K562 (cell line): Measurements from ENCODE around the gene SLC5A3.

Source experiments
- CTCF ChIP-seq, 3 experiments: IDR thresholded peaks in 2 of 3; conservative IDR thresholded peaks in 1 of 3; 2 replicates each; pipeline ENCODE4 v1.5.1; 2011 to 2012; ENCODE audit warnings: low read length in 3 of 3, mild to moderate bottlenecking in 3 of 3, control low read depth in 2 of 3, improper control_type of control experiment in 1 of 3, inconsistent platforms in 1 of 3, low read depth in 1 of 3, mixed read lengths in 1 of 3, moderate library complexity in 1 of 3; ENCODE audit not compliant: insufficient read depth in 2 of 3
- JUND ChIP-seq, 2 experiments: IDR thresholded peaks; 2 replicates in 1 of 2; 3 replicates in 1 of 2; pipeline ENCODE4 v1.6.1; 2011; ENCODE audit warnings: borderline replicate concordance in 2 of 2, low read depth in 2 of 2, low read length in 2 of 2, improper control_type of control experiment in 1 of 2, missing biosample characterization in 1 of 2, missing genetic modification characterization in 1 of 2, missing genetic modification reagents in 1 of 2
- MAFK ChIP-seq: IDR thresholded peaks from 2 replicates; pipeline ENCODE4 v1.6.1; 2011; ENCODE audit warnings: low read length, improper control_type of control experiment
- POLR2A ChIP-seq: fragments of 450-650 bp; conservative IDR thresholded peaks from 2 replicates; pipeline ENCODE4 v1.6.1; 2016
- ZBTB8A ChIP-seq: fragments of 450-650 bp; IDR thresholded peaks from 2 replicates; pipeline ENCODE4 v1.6.1; 2018; ENCODE audit warnings: mild to moderate bottlenecking, moderate library complexity; ENCODE audit not compliant: partially characterized antibody
- ZFP36 ChIP-seq: fragments of 150-350 bp; IDR thresholded peaks from 2 replicates; pipeline ENCODE4 v1.6.1; 2018; ENCODE audit warnings: low read length, low read depth; ENCODE audit not compliant: partially characterized antibody
- ZNF263 ChIP-seq: sonication (generic); formaldehyde crosslinking; IDR thresholded peaks from 2 replicates; pipeline ENCODE4 v1.8.0; 2022; ENCODE audit warnings: mild to moderate bottlenecking, missing genetic modification reagents, borderline replicate concordance
- TF ChIP-seq, protein P1 (sequence below): sonication (generic); formaldehyde crosslinking; IDR thresholded peaks from 2 replicates; pipeline ENCODE4 v1.8.1; 2022; ENCODE audit warnings: missing genetic modification reagents
- TF ChIP-seq, protein P2 (sequence below), 2 experiments: fragments of 450-650 bp; formaldehyde crosslinking in 1 of 2; IDR thresholded peaks; 2 replicates each; pipeline versions ENCODE4 v1.4.0 to v1.6.1; 2014 to 2020; ENCODE audit warnings: mild to moderate bottlenecking in 2 of 2, borderline replicate concordance in 1 of 2, low read depth in 1 of 2
- TF ChIP-seq, protein P3 (sequence below): fragments of 450-650 bp; IDR thresholded peaks from 2 replicates; pipeline ENCODE4 v1.6.1; 2016; ENCODE audit warnings: borderline replicate concordance

DNA sequence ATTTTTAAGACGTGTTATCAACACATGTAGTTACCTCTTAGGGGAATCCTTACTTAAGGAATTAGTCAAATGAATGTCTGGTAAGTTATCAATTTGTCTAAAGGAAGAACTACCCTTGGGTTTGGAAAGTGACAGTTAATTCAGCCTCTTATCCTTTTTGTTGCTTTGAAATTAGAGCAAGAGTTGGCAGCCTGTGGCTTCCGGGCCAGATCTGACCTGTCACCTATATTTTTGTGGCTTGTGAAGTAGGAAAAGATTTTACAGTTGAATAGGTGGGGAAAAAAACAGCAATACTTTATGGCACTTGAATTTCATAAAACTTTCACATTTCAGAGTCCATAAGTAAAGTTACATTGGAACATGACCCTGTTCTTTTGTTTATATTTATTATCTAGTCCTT, 5.5 kb downstream of the SLC5A3 start:
- TF ChIP-seq CTCF (IDR thresholded peaks at IDR 0.05 in 2 of 3, conservative IDR thresholded peaks at IDR 0.05 in 1 of 3; ENCODE audit: insufficient read depth in 2 of 3, low read depth in 1 of 3, low read length in 3 of 3) (no peak), MAFK (no peak), ZFP36 (no peak), POLR2A (no peak), ZNF263 (CRISPR knock-in tag) (no peak), JUND (IDR thresholded peaks at IDR 0.05; ENCODE audit: borderline replicate concordance, low read depth, low read length) (no peak), JUND (tag; IDR thresholded peaks at IDR 0.05; ENCODE audit: borderline replicate concordance, low read depth, low read length) (no peak), ZBTB8A (no peak)
- TF ChIP-seq, protein P1, sequence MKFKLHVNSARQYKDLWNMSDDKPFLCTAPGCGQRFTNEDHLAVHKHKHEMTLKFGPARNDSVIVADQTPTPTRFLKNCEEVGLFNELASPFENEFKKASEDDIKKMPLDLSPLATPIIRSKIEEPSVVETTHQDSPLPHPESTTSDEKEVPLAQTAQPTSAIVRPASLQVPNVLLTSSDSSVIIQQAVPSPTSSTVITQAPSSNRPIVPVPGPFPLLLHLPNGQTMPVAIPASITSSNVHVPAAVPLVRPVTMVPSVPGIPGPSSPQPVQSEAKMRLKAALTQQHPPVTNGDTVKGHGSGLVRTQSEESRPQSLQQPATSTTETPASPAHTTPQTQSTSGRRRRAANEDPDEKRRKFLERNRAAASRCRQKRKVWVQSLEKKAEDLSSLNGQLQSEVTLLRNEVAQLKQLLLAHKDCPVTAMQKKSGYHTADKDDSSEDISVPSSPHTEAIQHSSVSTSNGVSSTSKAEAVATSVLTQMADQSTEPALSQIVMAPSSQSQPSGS, result no peak
- TF ChIP-seq, protein P2, sequence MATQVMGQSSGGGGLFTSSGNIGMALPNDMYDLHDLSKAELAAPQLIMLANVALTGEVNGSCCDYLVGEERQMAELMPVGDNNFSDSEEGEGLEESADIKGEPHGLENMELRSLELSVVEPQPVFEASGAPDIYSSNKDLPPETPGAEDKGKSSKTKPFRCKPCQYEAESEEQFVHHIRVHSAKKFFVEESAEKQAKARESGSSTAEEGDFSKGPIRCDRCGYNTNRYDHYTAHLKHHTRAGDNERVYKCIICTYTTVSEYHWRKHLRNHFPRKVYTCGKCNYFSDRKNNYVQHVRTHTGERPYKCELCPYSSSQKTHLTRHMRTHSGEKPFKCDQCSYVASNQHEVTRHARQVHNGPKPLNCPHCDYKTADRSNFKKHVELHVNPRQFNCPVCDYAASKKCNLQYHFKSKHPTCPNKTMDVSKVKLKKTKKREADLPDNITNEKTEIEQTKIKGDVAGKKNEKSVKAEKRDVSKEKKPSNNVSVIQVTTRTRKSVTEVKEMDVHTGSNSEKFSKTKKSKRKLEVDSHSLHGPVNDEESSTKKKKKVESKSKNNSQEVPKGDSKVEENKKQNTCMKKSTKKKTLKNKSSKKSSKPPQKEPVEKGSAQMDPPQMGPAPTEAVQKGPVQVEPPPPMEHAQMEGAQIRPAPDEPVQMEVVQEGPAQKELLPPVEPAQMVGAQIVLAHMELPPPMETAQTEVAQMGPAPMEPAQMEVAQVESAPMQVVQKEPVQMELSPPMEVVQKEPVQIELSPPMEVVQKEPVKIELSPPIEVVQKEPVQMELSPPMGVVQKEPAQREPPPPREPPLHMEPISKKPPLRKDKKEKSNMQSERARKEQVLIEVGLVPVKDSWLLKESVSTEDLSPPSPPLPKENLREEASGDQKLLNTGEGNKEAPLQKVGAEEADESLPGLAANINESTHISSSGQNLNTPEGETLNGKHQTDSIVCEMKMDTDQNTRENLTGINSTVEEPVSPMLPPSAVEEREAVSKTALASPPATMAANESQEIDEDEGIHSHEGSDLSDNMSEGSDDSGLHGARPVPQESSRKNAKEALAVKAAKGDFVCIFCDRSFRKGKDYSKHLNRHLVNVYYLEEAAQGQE (IDR thresholded peaks at IDR 0.05; ENCODE audit: borderline replicate concordance), result no peak
- TF ChIP-seq, protein P2 (CRISPR knock-in tag; IDR thresholded peaks at IDR 0.05; ENCODE audit: low read depth), result no peak
- TF ChIP-seq, protein P3, sequence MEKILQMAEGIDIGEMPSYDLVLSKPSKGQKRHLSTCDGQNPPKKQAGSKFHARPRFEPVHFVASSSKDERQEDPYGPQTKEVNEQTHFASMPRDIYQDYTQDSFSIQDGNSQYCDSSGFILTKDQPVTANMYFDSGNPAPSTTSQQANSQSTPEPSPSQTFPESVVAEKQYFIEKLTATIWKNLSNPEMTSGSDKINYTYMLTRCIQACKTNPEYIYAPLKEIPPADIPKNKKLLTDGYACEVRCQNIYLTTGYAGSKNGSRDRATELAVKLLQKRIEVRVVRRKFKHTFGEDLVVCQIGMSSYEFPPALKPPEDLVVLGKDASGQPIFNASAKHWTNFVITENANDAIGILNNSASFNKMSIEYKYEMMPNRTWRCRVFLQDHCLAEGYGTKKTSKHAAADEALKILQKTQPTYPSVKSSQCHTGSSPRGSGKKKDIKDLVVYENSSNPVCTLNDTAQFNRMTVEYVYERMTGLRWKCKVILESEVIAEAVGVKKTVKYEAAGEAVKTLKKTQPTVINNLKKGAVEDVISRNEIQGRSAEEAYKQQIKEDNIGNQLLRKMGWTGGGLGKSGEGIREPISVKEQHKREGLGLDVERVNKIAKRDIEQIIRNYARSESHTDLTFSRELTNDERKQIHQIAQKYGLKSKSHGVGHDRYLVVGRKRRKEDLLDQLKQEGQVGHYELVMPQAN, result no peak
